Naive B cell (primary cell): ENCODE measurements around the gene MTMR12. TPM values are rescaled to one million over a fixed set of nuclear protein-coding genes. Genes with fewer than 3 reads are reported as not detected.
"Not testable (repeated sequence)": the region's sequence is repeated elsewhere in the genome, so short reads cannot be mapped to it uniquely, and the experiment has no call there.

Experiments used
- ATAC-seq, 2 donors: fragments of 150-1000 bp; cut with Tn5 transposase; 2 replicates each; pipeline ENCODE4 v1.10.0; 2021; ENCODE audit warnings: low read depth in 2 of 2, mild to moderate bottlenecking in 2 of 2, moderate library complexity in 2 of 2
- DNase-seq: peaks from one replicate; pipeline ENCODE4 v3.0.0; 2022
- H3K27ac Mint-ChIP-seq, 6 donors: one replicate each; pipeline ENCODE4 v1.8.0; 2020 to 2022; ENCODE audit warnings: mild to moderate bottlenecking in 6 of 6, mixed read lengths in 6 of 6, moderate library complexity in 5 of 6, inconsistent platforms in 2 of 6
- H3K27me3 Mint-ChIP-seq, 3 donors: one replicate each; pipeline ENCODE4 v1.8.0; 2021 to 2022; ENCODE audit warnings: mixed read lengths in 3 of 3, mild to moderate bottlenecking in 1 of 3
- H3K36me3 Mint-ChIP-seq, 2 donors: one replicate each; pipeline ENCODE4 v1.8.0; 2020 to 2022; ENCODE audit warnings: mixed read lengths in 2 of 2, inconsistent platforms in 1 of 2, mild to moderate bottlenecking in 1 of 2
- H3K4me1 Mint-ChIP-seq, 3 donors: one replicate each; pipeline ENCODE4 v1.8.0; 2020 to 2022; ENCODE audit warnings: mixed read lengths in 3 of 3, inconsistent platforms in 1 of 3, mild to moderate bottlenecking in 1 of 3, moderate library complexity in 1 of 3
- H3K4me3 Mint-ChIP-seq, 8 donors: one replicate each; pipeline ENCODE4 v1.8.0; 2020 to 2022; ENCODE audit warnings: mild to moderate bottlenecking in 8 of 8, mixed read lengths in 8 of 8, moderate library complexity in 8 of 8, inconsistent platforms in 2 of 8
- H3K9me3 Mint-ChIP-seq, 7 donors: one replicate each; pipeline ENCODE4 v1.8.0; 2020 to 2022; ENCODE audit warnings: mixed read lengths in 7 of 7, mild to moderate bottlenecking in 5 of 7, inconsistent platforms in 2 of 7, moderate library complexity in 1 of 7
- polyA plus RNA-seq, 6 donors: library from polyadenylated mRNA; unstranded; fragments of 300-500 nt; fragmentation: Illumina TruSeq; gene quantifications; one replicate each; pipeline ENCODE4 v1.2.3, GENCODE V29; 2021; ENCODE audit warnings: low read depth in 6 of 6

MTMR12 gene
- polyA plus RNA-seq, 6 donors from 2014 or later, result 16.9 to 32.1 (median 20.5) TPM

DNA sequence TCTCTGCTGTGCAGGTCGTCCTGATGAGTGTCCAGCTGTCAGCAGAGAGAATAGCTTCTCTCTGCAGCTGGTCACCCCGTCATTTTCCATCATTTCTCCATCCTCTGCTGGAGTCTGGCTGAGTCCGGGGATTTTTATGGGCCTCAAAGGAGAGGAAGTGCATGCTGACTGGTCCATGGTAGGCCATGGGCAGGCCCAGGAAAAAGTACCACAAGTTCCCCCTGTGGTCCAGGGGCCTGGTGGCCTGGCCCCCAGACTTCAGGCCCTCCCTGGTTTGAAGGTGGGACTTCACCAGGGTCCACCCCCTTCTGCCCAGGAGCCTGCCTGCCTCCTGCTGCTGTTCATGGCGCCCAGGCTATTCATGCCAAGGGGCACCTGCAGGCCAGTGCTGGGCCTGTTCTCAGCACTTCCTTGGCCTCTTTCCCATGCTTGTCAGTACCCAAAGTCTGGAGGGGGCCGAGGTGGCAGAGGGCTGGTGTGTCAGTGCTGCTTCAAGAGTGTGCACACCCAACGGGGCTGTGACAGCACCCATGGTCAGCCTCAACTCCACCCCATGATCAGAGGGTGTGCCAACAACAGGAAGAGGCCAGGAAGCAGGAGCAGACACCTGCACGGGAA lies 7.3 kb upstream of the MTMR12 start:
- Mint-ChIP-seq H3K36me3 (peaks cover 6 to 8% of the 10 kb centered on the region in 2 donors), H3K27ac (no peak overlapping the region), H3K27me3 (no peaks in the 10 kb centered on the region), H3K4me1 (peaks cover 0 to 2% (median 0%) of the 10 kb centered on the region in 3 donors), H3K9me3 (peaks cover 4 to 12% (median 9%) of the 10 kb centered on the region in 7 donors), H3K4me3 (no peak overlapping the region)
- ATAC-seq (no peak), DNase-seq (no peak)

DNA sequence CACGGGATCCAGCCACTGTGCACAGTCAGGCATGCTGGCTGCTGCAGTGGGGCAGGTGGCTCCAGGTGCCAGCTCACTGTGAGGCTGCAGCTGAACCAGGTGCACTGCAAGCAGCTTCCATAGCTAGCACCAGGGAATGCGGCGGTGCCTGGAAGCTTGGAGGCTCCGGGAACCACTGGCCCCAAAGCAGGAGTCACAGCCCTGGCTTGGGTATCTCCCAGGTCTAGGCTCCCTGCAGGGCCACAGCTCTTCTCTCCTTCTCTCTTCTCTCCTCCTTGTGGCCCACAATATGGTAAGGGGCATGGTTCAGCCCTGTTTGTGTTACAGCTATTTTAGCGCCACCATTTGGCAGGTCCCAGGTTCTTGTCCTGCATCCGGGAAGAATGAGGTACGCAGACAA lies 6.7 kb upstream of the MTMR12 start:
- no peak for ATAC-seq
- H3K9me3 Mint-ChIP-seq, result peaks cover 4 to 12% (median 8%) of the 10 kb centered on the region in 7 donors
- no peak overlapping the region for H3K27ac Mint-ChIP-seq
- peaks cover 0 to 2% (median 0%) of the 10 kb centered on the region in 3 donors for H3K4me1 Mint-ChIP-seq
- no peak for DNase-seq
- H3K36me3 Mint-ChIP-seq, result peaks cover 6 to 8% of the 10 kb centered on the region in 2 donors
- no peak overlapping the region for H3K4me3 Mint-ChIP-seq
- H3K27me3 Mint-ChIP-seq, result no peaks in the 10 kb centered on the region

DNA sequence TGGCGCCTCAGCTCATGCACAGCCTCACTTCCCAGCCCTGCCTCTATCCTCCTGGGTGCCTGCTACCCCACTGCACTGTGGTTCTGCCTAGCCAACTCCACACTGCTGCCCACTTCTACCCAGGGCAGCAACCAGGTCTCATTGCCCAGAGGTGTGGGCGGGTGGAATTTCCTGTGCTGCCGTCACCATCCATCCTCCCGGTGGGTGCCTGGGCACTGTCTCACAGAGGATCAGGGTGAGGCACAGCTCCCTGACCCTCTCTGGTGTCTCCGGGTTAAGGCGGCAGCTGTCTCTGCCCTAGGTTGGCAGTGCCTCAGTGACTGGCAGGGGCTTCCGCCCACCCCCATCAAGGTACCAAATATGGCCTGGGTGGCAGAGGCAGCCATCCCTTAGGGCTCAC lies 4.3 kb upstream of the MTMR12 start:
- Mint-ChIP-seq H3K9me3 (peaks cover 4 to 11% (median 7%) of the 10 kb centered on the region in 7 donors), H3K36me3 (peaks cover 6 to 8% of the 10 kb centered on the region in 2 donors), H3K27me3 (no peaks in the 10 kb centered on the region), H3K27ac (peak overlapping the region in 1 of 6 donors; percentile 38), H3K4me3 (peak overlapping the region in 1 of 8 donors; percentile 66), H3K4me1 (peaks cover under 1 to 9% (median 2%) of the 10 kb centered on the region in 3 donors)
- no peak for DNase-seq
- no peak for ATAC-seq

DNA sequence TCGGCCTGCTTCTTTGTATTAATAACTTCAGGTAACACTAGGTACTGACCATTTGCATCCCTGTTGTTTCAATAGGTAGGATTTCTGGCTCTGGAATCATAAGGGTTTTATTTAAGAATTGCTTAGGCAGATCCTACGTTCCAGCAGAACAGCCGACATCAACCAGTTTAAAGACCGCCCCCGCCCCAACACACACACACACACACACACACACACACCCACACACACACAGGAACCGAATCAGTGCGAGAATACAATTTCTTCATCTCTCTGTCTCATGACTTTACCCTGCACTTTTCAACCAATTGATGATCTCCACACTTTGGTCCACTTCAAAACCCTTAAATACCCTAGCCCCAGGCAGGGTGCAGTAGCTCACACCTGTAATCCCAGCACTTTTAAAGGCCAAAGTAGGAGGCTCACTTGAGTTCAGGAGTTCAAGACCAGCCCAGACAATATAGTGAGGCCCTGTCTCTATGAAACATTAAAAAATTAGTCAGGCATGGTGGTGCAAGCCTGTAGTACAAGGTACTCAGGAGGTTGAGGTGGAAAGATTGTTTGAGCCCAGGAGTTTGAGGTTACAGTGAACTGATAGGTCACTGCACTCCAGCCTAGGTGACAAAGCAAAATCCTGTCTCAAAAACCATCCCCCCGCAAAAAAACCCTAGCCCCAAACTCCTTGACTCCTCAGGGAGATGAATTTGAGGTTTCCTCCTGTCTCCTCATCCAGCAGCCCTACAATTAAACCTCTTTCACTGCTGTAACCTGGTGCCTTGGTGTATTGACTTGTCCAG lies 2.7 kb upstream of the MTMR12 start:
- Mint-ChIP-seq H3K4me3 (peak overlapping the region in 5 of 8 donors; percentile 16 to 80 (median 60)), H3K27ac (peak overlapping the region in 1 of 6 donors; percentile 44), H3K9me3 (peaks cover 0 to 1% (median 0%) of the 10 kb centered on the region in 7 donors), H3K27me3 (no peaks in the 10 kb centered on the region), H3K4me1 (peaks cover 13 to 23% (median 17%) of the 10 kb centered on the region in 3 donors), H3K36me3 (no peaks in the 10 kb centered on the region)
- ATAC-seq (no peak), DNase-seq (no peak)

- no peaks in the 10 kb centered on the region for H3K36me3 Mint-ChIP-seq
- peaks cover 0 to 1% (median 0%) of the 10 kb centered on the region in 7 donors for H3K9me3 Mint-ChIP-seq
- peaks cover 20 to 31% (median 24%) of the 10 kb centered on the region in 3 donors for H3K4me1 Mint-ChIP-seq
- DNase-seq, result no peak
- H3K27me3 Mint-ChIP-seq, result no peaks in the 10 kb centered on the region
- H3K27ac Mint-ChIP-seq, result peak overlapping the region in 1 of 6 donors; percentile 28
- peak overlapping the region in 7 of 8 donors; percentile 39 to 92 (median 71) for H3K4me3 Mint-ChIP-seq
- no peak for ATAC-seq
Measured at GRCh38 chr5:32314658-32315057, 1.9 kb upstream of the MTMR12 start.

DNA sequence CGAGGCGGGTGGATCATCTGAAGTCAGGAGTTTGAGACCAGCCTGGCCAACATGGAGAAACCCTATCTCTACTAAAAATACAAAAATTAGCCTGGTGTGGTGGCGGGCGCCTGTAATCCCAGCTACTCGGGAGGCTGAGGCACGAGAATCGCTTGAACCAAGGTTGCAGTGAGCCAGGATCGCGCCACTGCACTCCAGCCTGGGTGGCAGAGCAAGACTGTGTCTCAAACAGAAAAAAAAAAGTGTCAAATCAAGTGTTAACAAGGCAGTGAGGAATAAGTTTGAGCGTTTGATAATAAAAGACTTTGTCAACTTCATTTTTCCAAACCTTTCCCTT lies 1.4 kb upstream of the MTMR12 start:
- Mint-ChIP-seq H3K27ac (peak overlapping the region in 1 of 6 donors; percentile 28), H3K4me3 (peak overlapping the region; percentile 39 to 92 (median 71)), H3K4me1 (peaks cover 26 to 36% (median 30%) of the 10 kb centered on the region in 3 donors)
- H3K27me3 Mint-ChIP-seq, H3K36me3 Mint-ChIP-seq, H3K9me3 Mint-ChIP-seq, ATAC-seq, DNase-seq: not testable (repeated sequence)

GRCh38 chr5:32312197-32312594 lies 543 bp downstream of the MTMR12 start:
- H3K4me1 Mint-ChIP-seq, result peaks cover 38 to 49% (median 47%) of the 10 kb centered on the region in 3 donors
- H3K27me3 Mint-ChIP-seq, result no peaks in the 10 kb centered on the region
- ATAC-seq, result peak; percentile 11 to 17
- DNase-seq, result peak; percentile 50
- peak overlapping the region; percentile 81 to 96 (median 94) for H3K4me3 Mint-ChIP-seq
- peak overlapping the region; percentile 90 to 98 (median 96) for H3K27ac Mint-ChIP-seq
- H3K9me3 Mint-ChIP-seq, result peaks cover 0 to 1% (median 0%) of the 10 kb centered on the region in 7 donors
- no peaks in the 10 kb centered on the region for H3K36me3 Mint-ChIP-seq

GRCh38 chr5:32311404-32312196 lies 1.1 kb downstream of the MTMR12 start:
- no peaks in the 10 kb centered on the region for H3K27me3 Mint-ChIP-seq
- ATAC-seq (no peak), DNase-seq (peak; percentile 46)
- H3K4me1 Mint-ChIP-seq, result peaks cover 38 to 51% (median 47%) of the 10 kb centered on the region in 3 donors
- peak overlapping the region; percentile 90 to 98 (median 96) for H3K27ac Mint-ChIP-seq
- peaks cover 0 to 1% (median 0%) of the 10 kb centered on the region in 7 donors for H3K9me3 Mint-ChIP-seq
- H3K4me3 Mint-ChIP-seq, result peak overlapping the region; percentile 81 to 96 (median 94)
- no peaks in the 10 kb centered on the region for H3K36me3 Mint-ChIP-seq

GRCh38 chr5:32309761-32310160 lies 3.0 kb downstream of the MTMR12 start:
- H3K27ac Mint-ChIP-seq, result peak overlapping the region in 3 of 6 donors; percentile 40 to 92 (median 79)
- peaks cover 0 to 1% (median 0%) of the 10 kb centered on the region in 7 donors for H3K9me3 Mint-ChIP-seq
- DNase-seq, result no peak
- ATAC-seq, result no peak
- H3K36me3 Mint-ChIP-seq, result peaks cover 0 to 1% of the 10 kb centered on the region in 2 donors
- H3K27me3 Mint-ChIP-seq, result no peaks in the 10 kb centered on the region
- peaks cover 39 to 57% (median 56%) of the 10 kb centered on the region in 3 donors for H3K4me1 Mint-ChIP-seq
- H3K4me3 Mint-ChIP-seq, result peak overlapping the region; percentile 42 to 96 (median 74)

DNA sequence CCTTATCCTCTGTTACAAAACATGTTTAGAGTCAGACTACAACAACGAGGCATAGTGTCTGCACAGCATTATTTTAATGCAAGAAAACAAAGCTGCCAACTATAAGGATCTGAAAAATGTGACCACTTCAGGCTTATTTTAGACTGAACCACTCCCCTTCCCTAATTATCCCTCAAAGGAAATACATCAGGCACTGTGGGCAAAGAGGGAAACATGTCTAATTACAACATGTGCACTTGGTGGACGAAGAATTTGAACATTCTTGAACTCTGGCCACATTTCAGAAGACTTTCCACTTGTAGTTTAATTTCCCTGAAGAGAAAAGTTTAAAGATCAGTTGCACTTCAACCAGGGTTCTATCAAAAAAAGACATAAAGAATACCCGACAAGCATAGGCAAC lies 3.8 kb downstream of the MTMR12 start:
- H3K36me3 Mint-ChIP-seq, result peaks cover 0 to 5% of the 10 kb centered on the region in 2 donors
- H3K27me3 Mint-ChIP-seq, result no peaks in the 10 kb centered on the region
- no peak for ATAC-seq
- peak overlapping the region in 6 of 8 donors; percentile 6 to 96 (median 74) for H3K4me3 Mint-ChIP-seq
- H3K4me1 Mint-ChIP-seq, result peaks cover 43 to 65% (median 64%) of the 10 kb centered on the region in 3 donors
- no peak for DNase-seq
- H3K27ac Mint-ChIP-seq, result peak overlapping the region in 5 of 6 donors; percentile 24 to 92 (median 65)
- peaks cover 0 to 1% (median 0%) of the 10 kb centered on the region in 7 donors for H3K9me3 Mint-ChIP-seq

DNA sequence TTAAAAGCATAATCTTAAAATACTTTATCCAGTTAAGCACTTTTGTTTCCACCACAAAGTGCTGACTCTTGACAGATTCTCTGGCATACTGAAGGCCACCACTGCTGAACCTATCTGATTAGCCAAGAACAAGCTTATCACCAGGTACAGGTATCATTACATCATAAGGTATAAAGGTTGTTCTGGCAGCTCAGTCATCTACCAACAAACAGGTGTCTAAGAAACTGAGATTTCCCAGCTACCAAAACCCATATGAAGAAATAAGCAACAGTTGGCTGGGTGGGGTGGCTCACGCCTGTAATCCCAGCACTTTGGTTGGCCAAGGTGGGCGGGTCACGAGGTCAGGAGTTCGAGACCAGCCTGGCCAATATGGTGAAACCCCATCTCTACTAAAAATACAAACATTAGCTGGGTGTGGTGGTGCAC lies 5.0 kb downstream of the MTMR12 start:
- peaks cover 0 to 5% of the 10 kb centered on the region in 2 donors for H3K36me3 Mint-ChIP-seq
- no peak for ATAC-seq
- peak overlapping the region in 5 of 6 donors; percentile 30 to 82 (median 65) for H3K27ac Mint-ChIP-seq
- no peaks in the 10 kb centered on the region for H3K9me3 Mint-ChIP-seq
- H3K4me3 Mint-ChIP-seq, result no peak overlapping the region
- peaks cover 49 to 71% (median 67%) of the 10 kb centered on the region in 3 donors for H3K4me1 Mint-ChIP-seq
- no peaks in the 10 kb centered on the region for H3K27me3 Mint-ChIP-seq
- DNase-seq, result no peak

GRCh38 chr5:32304622-32305021 lies 8.1 kb downstream of the MTMR12 start:
- Mint-ChIP-seq H3K4me3 (peak overlapping the region in 3 of 8 donors; percentile 26 to 44 (median 26)), H3K27ac (peak overlapping the region; percentile 0 to 73 (median 56)), H3K36me3 (peaks cover 2 to 5% of the 10 kb centered on the region in 2 donors), H3K27me3 (no peaks in the 10 kb centered on the region), H3K9me3 (no peaks in the 10 kb centered on the region), H3K4me1 (peaks cover 47 to 69% (median 63%) of the 10 kb centered on the region in 3 donors)
- DNase-seq (no peak), ATAC-seq (peak; percentile 65 to 69)

- peak overlapping the region in 1 of 6 donors; percentile 19 for H3K27ac Mint-ChIP-seq
- H3K36me3 Mint-ChIP-seq, result peaks cover 5 to 9% of the 10 kb centered on the region in 2 donors
- no peak for ATAC-seq
Measured at GRCh38 chr5:32303755-32304120, 9.0 kb downstream of the MTMR12 start.

More at GRCh38 chr5:32303755-32304120, 9.0 kb downstream of the MTMR12 start:
- no peak for DNase-seq
- H3K4me1 Mint-ChIP-seq, result peaks cover 43 to 67% (median 60%) of the 10 kb centered on the region in 3 donors
- H3K4me3 Mint-ChIP-seq, result no peak overlapping the region
- no peaks in the 10 kb centered on the region for H3K9me3 Mint-ChIP-seq
- no peaks in the 10 kb centered on the region for H3K27me3 Mint-ChIP-seq
